RWPE2 (cell line): ENCODE data around the gene UBE3C.

ENCODE experiments used
- ATAC-seq: fragments of 200-7000 bp; cut with Tn5 transposase; 3 replicates; pipeline ENCODE4 v1.9.1; 2021; ENCODE audit warnings: low read depth
- DNase-seq: peaks from one replicate; pipeline ENCODE4 v3.0.0-alpha.2; 2020; ENCODE audit warnings: low spot score
- H3K27ac ChIP-seq: fragments of 450-650 bp; 2 replicates; pipeline ENCODE4 v1.5.1; 2017; ENCODE audit warnings: mild to moderate bottlenecking; ENCODE audit not compliant: poor library complexity, severe bottlenecking
- H3K27me3 ChIP-seq: fragments of 250-450 bp; sonication (Bioruptor Pico); 2 replicates; pipeline ENCODE4 v1.5.1; 2021; ENCODE audit warnings: mild to moderate bottlenecking, moderate library complexity; ENCODE audit not compliant: insufficient read depth, poor library complexity, severe bottlenecking
- H3K36me3 ChIP-seq: fragments of 250-450 bp; sonication (Bioruptor Pico); 2 replicates; pipeline ENCODE4 v1.5.1; 2020; ENCODE audit warnings: low read depth, mild to moderate bottlenecking, moderate library complexity
- H3K4me1 ChIP-seq: fragments of 250-450 bp; sonication (Bioruptor Pico); 2 replicates; pipeline ENCODE4 v1.5.1; 2021; ENCODE audit warnings: mild to moderate bottlenecking, moderate library complexity; ENCODE audit not compliant: insufficient read depth, poor library complexity, severe bottlenecking
- H3K4me3 ChIP-seq: fragments of 250-450 bp; sonication (Bioruptor Pico); 2 replicates; pipeline ENCODE4 v1.5.1; 2021; ENCODE audit warnings: mild to moderate bottlenecking, moderate library complexity; ENCODE audit not compliant: severe bottlenecking
- H3K9me3 ChIP-seq: fragments of 250-450 bp; sonication (Bioruptor Pico); 2 replicates; pipeline ENCODE4 v1.5.1; 2021; ENCODE audit warnings: mild to moderate bottlenecking, moderate library complexity; ENCODE audit not compliant: severe bottlenecking
- CTCF ChIP-seq: fragments of 450-650 bp; IDR thresholded peaks from one replicate; pipeline ENCODE4 v1.5.1; 2017; ENCODE audit warnings: mild to moderate bottlenecking, moderate library complexity; ENCODE audit not compliant: poor library complexity, severe bottlenecking

Gene UBE3C

GRCh38 chr7:157138101-157138423, 664 bp upstream of the UBE3C start:
- no peaks in the 10 kb centered on the region for H3K27me3 ChIP-seq

GRCh38 chr7:157139111-157139809, 534 bp downstream of the UBE3C start:
- H3K27ac ChIP-seq: peak overlapping the region; percentile 97
- peak; percentile 62 for ATAC-seq

More at GRCh38 chr7:157138101-157138423, 664 bp upstream of the UBE3C start:
- Histone ChIP-seq H3K4me1 (peaks cover 19% of the 10 kb centered on the region), H3K36me3 (peaks cover 33% of the 10 kb centered on the region), H3K4me3 (peak overlapping the region; percentile 92), H3K27ac (peak overlapping the region; percentile 97), H3K9me3 (no peaks in the 10 kb centered on the region)
- ATAC-seq (no peak), DNase-seq (no peak)
- TF ChIP-seq CTCF: no peak

GRCh38 chr7:157139810-157140510, 1.2 kb downstream of the UBE3C start:
- no peak for DNase-seq
- peaks cover 48% of the 10 kb centered on the region for H3K36me3 ChIP-seq
- H3K27ac ChIP-seq: peak overlapping the region; percentile 97
- peaks cover 19% of the 10 kb centered on the region for H3K4me1 ChIP-seq
- no peak for ATAC-seq
- H3K27me3 ChIP-seq: no peaks in the 10 kb centered on the region
- H3K9me3 ChIP-seq: no peaks in the 10 kb centered on the region
- TF ChIP-seq CTCF: no peak
- H3K4me3 ChIP-seq: peak overlapping the region; percentile 92

More at GRCh38 chr7:157139111-157139809, 534 bp downstream of the UBE3C start:
- Histone ChIP-seq H3K9me3 (no peaks in the 10 kb centered on the region), H3K4me1 (peaks cover 19% of the 10 kb centered on the region), H3K36me3 (peaks cover 42% of the 10 kb centered on the region), H3K27me3 (no peaks in the 10 kb centered on the region), H3K4me3 (peak overlapping the region; percentile 92)
- no peak for DNase-seq
- no peak for TF ChIP-seq CTCF

DNA sequence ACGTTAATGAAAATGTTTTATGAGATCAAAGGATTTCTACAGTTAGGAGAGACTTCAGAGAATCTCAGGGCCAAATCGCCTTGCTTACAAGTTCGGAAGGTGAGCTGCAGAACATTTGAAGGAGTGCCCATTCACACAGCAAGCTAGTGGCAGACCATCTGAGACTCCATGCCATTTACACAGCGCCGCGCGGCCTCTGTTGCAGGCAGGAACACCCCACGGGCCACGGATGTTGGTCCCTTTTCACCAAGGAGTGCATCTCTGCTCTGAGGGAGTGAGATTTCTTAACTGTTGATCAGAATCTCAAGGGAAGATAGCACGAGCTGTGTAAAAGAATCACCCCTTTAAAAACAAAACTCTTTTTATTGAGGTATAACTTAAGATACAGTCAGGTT, 1.8 kb downstream of the UBE3C start:
- Histone ChIP-seq H3K36me3 (peaks cover 53% of the 10 kb centered on the region), H3K27me3 (no peaks in the 10 kb centered on the region), H3K4me1 (peaks cover 19% of the 10 kb centered on the region), H3K27ac (peak overlapping the region; percentile 97), H3K4me3 (peak overlapping the region; percentile 92), H3K9me3 (no peaks in the 10 kb centered on the region)
- DNase-seq (no peak), ATAC-seq (no peak)
- no peak for TF ChIP-seq CTCF
